M059J (cell line): ENCODE data around the gene CLDN15. TPM values are rescaled to one million over a fixed set of nuclear protein-coding genes. Genes with fewer than 3 reads are reported as not detected.
A peak's percentile ranks its signal among the peaks of the same experiment; 100 is the strongest.
"Not testable (repeated sequence)": the region's sequence is repeated elsewhere in the genome, so short reads cannot be mapped to it uniquely, and the experiment has no call there.

Source experiments
- DNase-seq: peaks from one replicate; pipeline ENCODE4 v3.0.0-alpha.2; 2012; ENCODE audit warnings: low read depth
- total RNA-seq: library from RNA; depleted of rRNA; stranded (reverse); fragments of >200 nt; shearing (Covaris generic); gene quantifications from 2 replicates; pipeline ENCODE4 v1.2.3, GENCODE V29; 2014; rRNA removed

CLDN15 gene
- total RNA-seq, 1 experiment from 2014 or later = 3.2 TPM

DNA sequence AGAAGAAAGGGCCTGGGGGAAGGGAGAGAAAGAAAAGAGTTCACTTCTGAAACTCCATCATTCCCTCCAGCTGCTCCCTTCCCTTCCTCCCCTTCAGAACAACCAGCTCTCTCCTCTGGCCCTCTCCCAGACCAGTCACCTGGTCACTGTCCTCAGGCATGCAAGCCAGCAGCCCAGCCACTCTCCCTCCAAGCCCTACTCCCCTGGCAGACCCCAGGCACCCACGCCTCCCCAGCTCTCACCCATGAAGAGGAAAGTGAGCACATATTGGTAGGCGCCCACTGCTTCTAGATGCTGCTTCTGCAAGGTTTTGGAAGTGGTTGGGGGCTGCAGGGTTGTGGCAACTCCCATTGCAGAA, 37.1 kb downstream of the CLDN15 start:
- no peak for DNase-seq

DNA sequence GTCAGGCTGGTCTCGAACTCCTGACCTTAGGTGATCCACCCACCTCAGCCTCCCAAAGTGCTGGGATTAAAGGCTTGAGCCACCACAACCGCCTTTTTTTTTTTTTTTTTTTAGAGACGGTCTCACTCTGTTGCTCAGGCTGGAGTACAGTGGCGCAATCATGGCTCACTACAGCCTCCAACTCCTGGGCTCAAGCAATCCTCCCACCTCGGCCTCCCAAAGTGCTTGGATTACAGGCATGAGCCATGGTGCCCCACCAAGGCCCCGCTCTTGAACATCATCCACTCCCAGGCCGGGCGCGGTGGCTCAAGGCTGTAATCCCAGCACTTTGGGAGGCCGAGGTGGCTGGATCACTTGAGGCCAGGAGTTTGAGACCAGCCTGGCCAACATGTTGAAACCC, 38.1 kb downstream of the CLDN15 start:
- not testable (repeated sequence) for DNase-seq

DNA sequence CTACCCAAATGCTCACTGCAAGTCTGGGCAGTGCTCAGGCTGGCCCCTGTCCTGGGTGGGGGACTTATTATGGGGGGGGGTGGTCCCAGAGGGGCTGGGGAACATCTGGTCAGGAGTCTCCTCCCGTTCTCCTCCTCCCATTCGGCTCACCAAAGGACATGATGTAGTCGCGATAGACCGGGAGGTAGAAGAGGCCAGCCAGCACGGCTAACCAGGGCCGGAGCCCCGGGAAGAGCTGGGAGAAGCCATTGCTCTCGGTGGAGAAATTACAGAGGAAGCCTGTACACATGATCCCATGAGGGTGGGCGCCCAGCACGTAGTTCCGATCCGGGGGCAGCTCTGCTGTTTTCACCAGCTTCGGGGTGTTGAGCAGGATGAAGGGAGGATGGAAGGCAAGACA, 39.1 kb downstream of the CLDN15 start:
- no peak for DNase-seq

DNA sequence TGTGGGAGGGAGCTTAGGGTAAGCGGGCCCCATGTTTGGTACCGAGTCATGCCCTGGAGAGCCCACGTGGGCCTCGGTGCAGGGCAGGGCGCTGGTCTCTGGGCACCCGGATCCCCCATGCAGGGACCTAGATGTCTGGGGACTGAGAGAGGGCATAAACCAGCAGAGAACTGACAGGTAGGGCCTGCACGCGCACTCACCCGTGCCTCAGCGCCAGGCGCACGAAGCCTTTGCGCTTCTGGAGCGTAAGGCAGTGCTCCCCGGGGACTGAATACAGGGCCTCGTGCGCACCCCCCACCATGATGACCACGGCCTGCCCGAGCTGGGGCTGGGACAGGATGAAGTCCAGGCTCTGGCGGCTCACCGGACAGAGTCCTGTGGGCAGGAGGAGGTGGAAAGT, 39.6 kb downstream of the CLDN15 start:
- no peak for DNase-seq

DNA sequence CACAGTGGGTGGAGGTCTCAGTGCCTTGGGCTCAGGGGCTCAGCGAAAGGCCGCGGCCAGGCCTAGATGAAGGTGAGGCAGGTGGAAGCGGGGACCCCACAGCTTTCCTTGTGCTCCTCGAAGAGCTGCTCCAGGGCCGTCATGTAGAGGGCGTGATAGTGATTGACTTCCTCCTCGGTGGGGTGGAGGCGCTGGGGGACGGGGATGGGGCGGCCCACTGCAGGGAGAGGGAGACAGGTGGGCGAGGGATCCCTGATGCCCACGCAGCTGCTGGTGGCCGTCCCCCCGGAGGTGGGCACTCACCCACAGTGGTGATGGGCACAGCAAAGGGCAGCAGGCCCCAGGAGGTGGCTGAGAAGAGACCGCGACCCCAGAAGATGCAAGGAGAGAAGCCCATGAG, 41.7 kb downstream of the CLDN15 start:
- no peak for DNase-seq

DNA sequence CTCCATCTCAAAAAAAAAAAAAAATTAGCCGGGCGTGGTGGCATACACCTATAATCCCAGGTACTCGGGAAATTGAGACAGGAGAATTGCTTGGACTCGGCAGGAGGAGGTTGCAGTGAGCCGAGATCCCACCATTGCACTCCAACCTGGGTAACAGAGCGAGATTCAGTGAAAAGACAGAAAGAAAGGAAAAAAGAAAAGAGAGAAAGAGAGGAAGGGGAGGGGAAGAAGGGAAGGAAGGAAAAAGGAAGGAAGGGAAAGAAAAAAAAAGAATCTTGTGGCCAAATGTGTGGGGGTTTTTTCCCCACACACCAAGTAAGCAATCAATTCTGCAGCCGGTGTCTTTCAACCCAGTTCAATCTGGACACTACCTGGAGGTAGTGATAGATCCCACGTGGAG, 48.5 kb downstream of the CLDN15 start:
- DNase-seq = no peak

DNA sequence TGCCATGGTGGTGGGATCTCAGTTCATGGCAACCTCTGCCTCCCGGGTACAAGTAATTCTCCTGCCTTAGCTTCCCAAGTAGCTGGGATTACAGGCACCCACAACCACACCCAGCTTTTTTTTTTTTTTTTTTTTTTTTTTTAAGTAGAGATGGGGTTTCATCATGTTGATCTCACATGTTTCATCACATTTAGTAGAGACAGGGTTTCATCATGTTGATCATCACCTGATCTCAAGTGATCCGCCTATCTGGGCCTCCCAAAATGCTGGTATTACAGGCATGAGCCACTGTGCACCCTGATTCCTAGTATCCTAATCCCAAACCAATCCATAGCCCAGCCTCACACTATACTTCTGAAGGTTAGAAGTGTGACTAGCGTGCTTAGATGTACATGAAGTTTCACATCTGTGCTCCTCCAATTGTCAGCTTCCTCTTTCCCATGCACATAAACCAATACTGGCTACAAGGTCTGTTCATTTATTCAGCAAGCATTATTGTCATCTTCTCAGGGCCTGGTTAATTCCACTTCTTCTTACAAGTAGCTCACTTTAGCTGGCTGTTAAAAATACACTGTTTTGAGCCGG, 50.7 kb downstream of the CLDN15 start:
- no peak for DNase-seq

DNA sequence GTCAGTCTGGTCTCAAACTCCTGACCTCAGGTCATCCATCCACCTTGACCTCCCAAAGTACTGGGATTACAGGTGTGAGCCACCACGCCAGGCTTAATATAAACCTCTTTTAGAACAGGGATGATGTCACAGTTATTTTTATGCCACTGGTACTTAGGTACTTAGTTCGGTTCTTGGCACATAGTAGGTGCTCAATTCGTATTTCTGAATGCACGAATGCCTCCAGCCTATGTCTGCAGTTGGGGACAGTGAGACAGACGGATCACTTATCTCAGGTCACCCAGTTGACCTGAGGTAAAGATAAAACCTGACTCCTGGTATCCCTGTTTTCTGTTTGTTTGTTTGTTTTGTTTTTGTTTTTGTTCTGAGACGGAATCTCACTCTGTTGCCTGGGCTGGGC, 51.4 kb downstream of the CLDN15 start:
- DNase-seq = no peak

DNA sequence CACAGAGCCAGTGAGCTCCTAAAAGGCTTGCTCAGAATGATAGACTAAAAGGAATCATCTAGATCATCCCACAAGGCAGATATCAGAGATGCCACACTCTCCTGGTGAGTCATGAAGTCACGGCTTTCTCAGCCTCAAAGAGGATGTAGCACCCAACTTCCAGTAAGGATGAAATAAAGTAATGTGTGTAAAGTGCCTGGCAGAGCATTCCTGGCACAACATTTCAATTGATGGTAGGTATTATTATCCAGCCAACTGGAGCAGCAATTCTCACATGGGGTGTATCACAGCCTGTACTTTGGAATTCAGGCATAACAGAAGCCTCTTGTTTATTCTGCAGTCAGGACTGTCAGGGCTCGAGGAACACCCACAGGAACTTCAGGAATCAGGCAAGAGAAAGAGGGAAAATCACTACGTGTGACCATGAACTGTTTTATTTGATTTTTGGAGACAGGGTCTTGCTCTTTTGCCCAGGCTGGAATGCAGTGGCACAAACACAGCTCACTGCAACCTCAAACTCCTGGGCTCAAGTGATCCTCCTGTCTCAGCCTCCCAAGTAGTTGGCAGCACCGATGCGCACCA, 52.3 kb downstream of the CLDN15 start:
- DNase-seq = peak; percentile 67

Other genes with a start within 250 kb of the CLDN15 start
- gene MUC17, start 217.7 kb downstream of the CLDN15 start, total RNA-seq = not detected in 2 replicates
- gene TRIM56, start 152.3 kb downstream of the CLDN15 start, total RNA-seq = 4.2 and 11.9 TPM in 2 replicates
- 102 and 119 TPM in 2 replicates for gene SERPINE1, start 110.7 kb downstream of the CLDN15 start, total RNA-seq
- 97.2 and 106 TPM in 2 replicates for gene AP1S1, start 83.3 kb downstream of the CLDN15 start, total RNA-seq
- gene VGF, start 72.2 kb downstream of the CLDN15 start, total RNA-seq = 0.20 TPM in 1 of 2 replicates, not detected in the other
- 0.12 TPM in 1 of 2 replicates, not detected in the other for gene NAT16, start 57.5 kb downstream of the CLDN15 start, total RNA-seq
- not detected in 2 replicates for gene MOGAT3, start 36.8 kb downstream of the CLDN15 start, total RNA-seq
- 69.0 and 129 TPM in 2 replicates for gene PLOD3, start 20.2 kb downstream of the CLDN15 start, total RNA-seq
- gene ZNHIT1, start 19.6 kb downstream of the CLDN15 start, total RNA-seq = 110 and 134 TPM in 2 replicates
- 106 and 146 TPM in 2 replicates for gene FIS1, start 7.3 kb upstream of the CLDN15 start, total RNA-seq
- 39.2 and 45.7 TPM in 2 replicates for gene IFT22, start 84.0 kb upstream of the CLDN15 start, total RNA-seq
- 0.12 TPM in 1 of 2 replicates, not detected in the other for gene COL26A1, start 125.1 kb upstream of the CLDN15 start, total RNA-seq